ENCODE measurements around the gene IARS2.

- TF ChIP-seq POLR2A (IDR thresholded peaks at IDR 0.05; ENCODE audit: low read depth, low read length) (no peak), POLR2AphosphoS5 (IDR thresholded peaks at IDR 0.05; ENCODE audit: low read depth, low read length) (no peak)
Measured at GRCh38 chr1:220151454-220151853, 57.5 kb downstream of the IARS2 start.
